GM06990 (cell line): ENCODE data around the gene BUB1B.
"Not testable (repeated sequence)": the region's sequence is repeated elsewhere in the genome, so short reads cannot be mapped to it uniquely, and the experiment has no call there.

ENCODE experiments used
- DNase-seq: peaks from one replicate; pipeline ENCODE4 v3.0.0-alpha.2; 2011; ENCODE audit not compliant: insufficient read length; ENCODE audit errors: extremely low read depth
- H3K27me3 ChIP-seq: replicated peaks from 2 replicates; pipeline ENCODE4 v1.6.0; 2011; ENCODE audit warnings: low read length; ENCODE audit not compliant: control insufficient read depth, insufficient read depth
- H3K36me3 ChIP-seq: 2 replicates; pipeline ENCODE4 v1.5.1; 2011; ENCODE audit warnings: low read length; ENCODE audit not compliant: control insufficient read depth, insufficient read depth
- H3K4me3 ChIP-seq: replicated peaks from 2 replicates; pipeline ENCODE4 v1.5.1; 2011; ENCODE audit warnings: low read depth, mild to moderate bottlenecking, control low read depth, low read length
- CTCF ChIP-seq: IDR thresholded peaks from 2 replicates; pipeline ENCODE4 v1.5.1; 2011; ENCODE audit warnings: low read length, control low read depth, mild to moderate bottlenecking, inconsistent platforms; ENCODE audit not compliant: insufficient read depth, poor library complexity, severe bottlenecking

The BUB1B gene

GRCh38 chr15:40136470-40137302, 24.2 kb upstream of the BUB1B start:
- DNase-seq: no peak
- Histone ChIP-seq H3K4me3 (no peak overlapping the region), H3K27me3 (no peaks in the 10 kb centered on the region), H3K36me3 (no peaks in the 10 kb centered on the region)
- TF ChIP-seq CTCF: no peak

- Histone ChIP-seq H3K27me3 (no peaks in the 10 kb centered on the region), H3K4me3 (no peak overlapping the region), H3K36me3 (no peaks in the 10 kb centered on the region)
- DNase-seq: no peak
- no peak for TF ChIP-seq CTCF
Observed at GRCh38 chr15:40137303-40138200, 23.3 kb upstream of the BUB1B start.

- not testable (repeated sequence) for H3K27me3 ChIP-seq, DNase-seq, H3K4me3 ChIP-seq, H3K36me3 ChIP-seq
Observed at GRCh38 chr15:40138201-40138570, 22.7 kb upstream of the BUB1B start.

- Histone ChIP-seq H3K27me3 (no peaks in the 10 kb centered on the region), H3K4me3 (no peak overlapping the region), H3K36me3 (no peaks in the 10 kb centered on the region)
- DNase-seq: no peak
- no peak for TF ChIP-seq CTCF
Observed at GRCh38 chr15:40142428-40142827, 18.4 kb upstream of the BUB1B start.

GRCh38 chr15:40146037-40146436, 14.8 kb upstream of the BUB1B start:
- no peak for DNase-seq

More at GRCh38 chr15:40146037-40146436, 14.8 kb upstream of the BUB1B start:
- Histone ChIP-seq H3K4me3 (no peak overlapping the region), H3K27me3 (no peaks in the 10 kb centered on the region), H3K36me3 (no peaks in the 10 kb centered on the region)
- TF ChIP-seq CTCF: no peak
